Natural killer cell (primary cell): ENCODE data around the gene LEPR. TPM values are rescaled to one million over a fixed set of nuclear protein-coding genes. Genes with fewer than 3 reads are reported as not detected.
"Not testable (repeated sequence)": the region's sequence is repeated elsewhere in the genome, so short reads cannot be mapped to it uniquely, and the experiment has no call there.

Experiments
- ATAC-seq, 3 donors: fragments of 150-1000 bp in 2 of 3; fragments of 200-7000 bp in 1 of 3; cut with Tn5 transposase; 1 replicate in 1 of 3; 2 replicates in 2 of 3; pipeline ENCODE4 v1.10.0; 2021; ENCODE audit warnings: mild to moderate bottlenecking in 2 of 3, moderate library complexity in 2 of 3
- DNase-seq, 2 donors: peaks; one replicate each; pipeline versions ENCODE4 v3.0.0 to v3.0.0-alpha.2; 2013 to 2021; ENCODE audit warnings: mixed read lengths in 1 of 2
- H3K27ac ChIP-seq: one replicate; pipeline ENCODE4 v1.5.1; 2013; ENCODE audit warnings: mild to moderate bottlenecking, low read length
- H3K27me3 ChIP-seq: one replicate; pipeline ENCODE4 v1.6.1; 2013; ENCODE audit warnings: low read length; ENCODE audit not compliant: control insufficient read depth, insufficient read depth
- H3K36me3 ChIP-seq: one replicate; pipeline ENCODE4 v1.6.1; 2013; ENCODE audit warnings: low read length; ENCODE audit not compliant: control insufficient read depth, insufficient read depth
- H3K4me1 ChIP-seq: one replicate; pipeline ENCODE4 v1.6.1; 2013; ENCODE audit warnings: low read length; ENCODE audit not compliant: control insufficient read depth, insufficient read depth
- H3K4me3 ChIP-seq: one replicate; pipeline ENCODE4 v1.5.1; 2013; ENCODE audit warnings: low read length
- H3K9me3 ChIP-seq: one replicate; pipeline ENCODE4 v1.6.1; 2013; ENCODE audit warnings: low read length; ENCODE audit not compliant: control insufficient read depth, insufficient read depth
- H3K27ac Mint-ChIP-seq, 2 donors: one replicate each; pipeline ENCODE4 v1.8.0; 2022; ENCODE audit warnings: mild to moderate bottlenecking in 2 of 2, mixed read lengths in 2 of 2, moderate library complexity in 1 of 2
- H3K27me3 Mint-ChIP-seq, 2 donors: one replicate each; pipeline ENCODE4 v1.8.0; 2022; ENCODE audit warnings: low read depth in 2 of 2, mixed read lengths in 2 of 2
- H3K36me3 Mint-ChIP-seq: one replicate; pipeline ENCODE4 v1.8.0; 2022; ENCODE audit warnings: mixed read lengths
- H3K4me1 Mint-ChIP-seq, 2 donors: one replicate each; pipeline ENCODE4 v1.8.0; 2022; ENCODE audit warnings: mixed read lengths in 2 of 2
- H3K4me3 Mint-ChIP-seq: one replicate; pipeline ENCODE4 v1.8.0; 2022; ENCODE audit warnings: mild to moderate bottlenecking, moderate library complexity, mixed read lengths
- H3K9me3 Mint-ChIP-seq, 2 donors: one replicate each; pipeline ENCODE4 v1.8.0; 2022; ENCODE audit warnings: mixed read lengths in 2 of 2
- WGBS: methylation state at CpG from one replicate; pipeline ENCODE4 v1.1.7; 2013; ENCODE audit warnings: missing lambda C conversion rate; ENCODE audit not compliant: insufficient coverage; 5-methylcytosine and 5-hydroxymethylcytosine counted together
- intact Hi-C: fragments of 100-400 bp; cut with micrococcal nuclease; formaldehyde crosslinking; loops from one replicate; pipeline ENCODE4 v1.14.2; 2022
- total RNA-seq, 4 donors: library from RNA; stranded (reverse); fragments of 120-200 nt in 1 of 4; gene quantifications; one replicate each; pipeline versions ENCODE4 v1.2.3 to v1.2.4, GENCODE V29; 2013 to 2022
- TF ChIP-seq, protein P1 (sequence below): fragments of 200-600 bp; IDR thresholded peaks from one replicate; pipeline ENCODE4 v1.8.0; 2022; ENCODE audit warnings: antibody characterized with exemption

LEPR gene
- total RNA-seq, 3 donors from 2014 or later (not counting 1 experiment from before 2014, with no cell fraction given), result 2.0 to 3.6 (median 2.1) TPM

DNA sequence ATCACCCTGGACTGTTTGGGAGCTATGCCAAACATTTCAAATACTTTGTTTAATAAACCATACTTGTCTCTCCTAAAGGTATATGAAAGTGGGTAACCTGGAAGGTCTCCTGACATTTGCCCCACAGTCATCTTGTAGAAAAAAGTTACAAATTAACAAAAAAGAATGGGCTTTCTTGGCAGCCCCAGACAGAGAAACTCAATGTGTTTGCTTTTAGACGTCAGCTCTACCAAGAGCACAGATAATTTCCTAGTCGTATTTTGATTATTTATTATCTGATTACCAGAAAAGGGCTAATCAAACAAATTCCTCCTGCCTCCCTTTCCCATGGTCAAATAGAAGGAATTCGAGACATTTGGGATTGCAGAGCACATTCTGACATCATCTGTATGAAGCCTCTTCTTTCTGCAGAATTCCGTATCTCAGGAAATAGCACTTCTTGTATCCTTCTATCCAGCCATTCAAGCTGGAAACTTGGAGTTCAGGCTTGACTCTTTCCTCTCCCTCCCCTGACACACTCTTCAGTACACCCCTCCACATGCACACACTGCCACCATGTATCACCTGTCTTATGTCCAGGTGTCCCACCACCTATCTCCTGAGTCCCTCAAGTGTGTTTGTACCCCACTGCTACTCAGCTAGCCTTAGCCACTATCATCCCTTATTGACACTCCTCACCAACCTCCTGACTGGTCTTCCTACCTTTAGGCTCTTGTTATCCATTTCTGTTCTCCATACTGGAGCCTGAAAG lies 42.8 kb upstream of the LEPR start:
- peaks cover 0 to 3% of the 10 kb centered on the region in 2 donors for H3K9me3 Mint-ChIP-seq
- no peaks in the 10 kb centered on the region for H3K36me3 ChIP-seq
- H3K27me3 ChIP-seq, result no peaks in the 10 kb centered on the region
- H3K4me1 Mint-ChIP-seq, result no peaks in the 10 kb centered on the region
- no peaks in the 10 kb centered on the region for H3K9me3 ChIP-seq
- H3K4me3 ChIP-seq, result no peak overlapping the region
- 91% methylated on average over 4 of the region's 4 CpGs for WGBS
- TF ChIP-seq, protein P1, sequence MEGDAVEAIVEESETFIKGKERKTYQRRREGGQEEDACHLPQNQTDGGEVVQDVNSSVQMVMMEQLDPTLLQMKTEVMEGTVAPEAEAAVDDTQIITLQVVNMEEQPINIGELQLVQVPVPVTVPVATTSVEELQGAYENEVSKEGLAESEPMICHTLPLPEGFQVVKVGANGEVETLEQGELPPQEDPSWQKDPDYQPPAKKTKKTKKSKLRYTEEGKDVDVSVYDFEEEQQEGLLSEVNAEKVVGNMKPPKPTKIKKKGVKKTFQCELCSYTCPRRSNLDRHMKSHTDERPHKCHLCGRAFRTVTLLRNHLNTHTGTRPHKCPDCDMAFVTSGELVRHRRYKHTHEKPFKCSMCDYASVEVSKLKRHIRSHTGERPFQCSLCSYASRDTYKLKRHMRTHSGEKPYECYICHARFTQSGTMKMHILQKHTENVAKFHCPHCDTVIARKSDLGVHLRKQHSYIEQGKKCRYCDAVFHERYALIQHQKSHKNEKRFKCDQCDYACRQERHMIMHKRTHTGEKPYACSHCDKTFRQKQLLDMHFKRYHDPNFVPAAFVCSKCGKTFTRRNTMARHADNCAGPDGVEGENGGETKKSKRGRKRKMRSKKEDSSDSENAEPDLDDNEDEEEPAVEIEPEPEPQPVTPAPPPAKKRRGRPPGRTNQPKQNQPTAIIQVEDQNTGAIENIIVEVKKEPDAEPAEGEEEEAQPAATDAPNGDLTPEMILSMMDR, result no peak
- peaks cover 4% of the 10 kb centered on the region for H3K36me3 Mint-ChIP-seq
- no peak for ATAC-seq
- H3K4me3 Mint-ChIP-seq, result no peak overlapping the region
- DNase-seq, result no peak
- intact Hi-C loops, result no loop called here
- no peak overlapping the region for H3K27ac Mint-ChIP-seq
- H3K27me3 Mint-ChIP-seq, result peaks cover 21 to 23% of the 10 kb centered on the region in 2 donors
- H3K27ac ChIP-seq, result no peak overlapping the region
- H3K4me1 ChIP-seq, result no peaks in the 10 kb centered on the region

DNA sequence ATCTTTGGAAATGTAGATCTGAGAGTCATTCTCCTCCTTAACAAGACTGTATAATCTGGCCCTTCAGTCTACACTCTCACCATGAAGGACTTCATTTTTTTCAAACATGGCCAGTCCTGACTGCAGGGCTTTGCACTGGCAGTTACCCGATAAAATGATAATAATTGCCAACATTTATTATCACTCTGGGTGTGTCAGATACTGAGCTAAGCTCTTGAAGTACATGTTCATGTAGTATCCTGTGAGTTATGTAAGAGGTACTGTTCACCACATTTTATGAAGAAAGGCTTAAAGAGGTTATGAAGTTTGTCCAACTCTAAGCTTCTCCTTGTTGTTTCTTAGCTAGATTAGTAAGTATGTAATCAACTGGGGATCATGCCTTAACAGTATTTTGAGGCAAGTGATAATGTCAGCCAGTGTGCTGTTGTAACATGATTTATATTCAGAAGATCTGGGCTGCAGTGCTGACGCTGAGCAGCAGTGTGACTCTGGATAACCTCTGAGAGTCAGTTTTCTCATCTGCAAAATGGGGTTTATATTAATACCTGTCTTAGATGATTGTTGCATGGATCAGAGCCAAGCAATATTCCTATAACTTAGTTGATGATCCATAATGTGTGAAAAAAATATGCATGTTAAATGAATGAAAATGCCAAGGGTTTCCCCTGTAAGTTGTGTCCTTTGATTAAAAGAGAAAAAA lies 42.1 kb upstream of the LEPR start:
- Histone ChIP-seq H3K4me3 (no peak overlapping the region), H3K27ac (no peak overlapping the region), H3K36me3 (no peaks in the 10 kb centered on the region), H3K27me3 (no peaks in the 10 kb centered on the region), H3K9me3 (no peaks in the 10 kb centered on the region), H3K4me1 (no peaks in the 10 kb centered on the region)
- Mint-ChIP-seq H3K36me3 (peaks cover 4% of the 10 kb centered on the region), H3K9me3 (peaks cover 0 to 3% of the 10 kb centered on the region in 2 donors), H3K27ac (no peak overlapping the region), H3K27me3 (peaks cover 21 to 23% of the 10 kb centered on the region in 2 donors), H3K4me1 (no peaks in the 10 kb centered on the region), H3K4me3 (no peak overlapping the region)
- intact Hi-C loops, result no loop called here
- ATAC-seq (no peak), DNase-seq (no peak)
- WGBS, result 77% methylated on average over 2 of the region's 2 CpGs
- TF ChIP-seq, protein P1, result no peak

DNA sequence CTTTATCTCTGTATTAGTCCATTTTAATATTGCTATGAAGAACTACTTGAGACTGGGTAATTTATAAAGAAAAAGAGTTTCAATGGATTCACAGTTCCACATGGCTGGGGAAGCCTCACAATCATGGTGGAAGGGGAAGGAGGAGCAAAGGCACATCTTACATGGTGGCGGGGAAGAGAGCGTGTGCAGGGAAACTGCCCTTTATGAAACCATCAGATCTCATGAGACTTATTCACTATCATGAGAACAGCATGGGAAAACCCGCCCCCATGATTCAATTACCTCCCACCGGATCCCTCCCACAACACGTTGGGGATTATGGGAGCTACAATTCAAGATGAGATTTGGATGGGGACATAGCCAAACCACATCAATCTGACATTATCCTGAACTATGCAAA lies 36.0 kb upstream of the LEPR start:
- H3K4me3 ChIP-seq, intact Hi-C loops, H3K27ac Mint-ChIP-seq, H3K9me3 ChIP-seq, H3K9me3 Mint-ChIP-seq, H3K4me1 ChIP-seq, H3K27me3 ChIP-seq, DNase-seq, H3K27ac ChIP-seq, H3K4me1 Mint-ChIP-seq, H3K36me3 Mint-ChIP-seq, ATAC-seq, H3K4me3 Mint-ChIP-seq, H3K36me3 ChIP-seq: not testable (repeated sequence)
- peaks cover 10% of the 10 kb centered on the region in 2 donors for H3K27me3 Mint-ChIP-seq
- WGBS, result 100% methylated on average over 3 of the region's 5 CpGs

DNA sequence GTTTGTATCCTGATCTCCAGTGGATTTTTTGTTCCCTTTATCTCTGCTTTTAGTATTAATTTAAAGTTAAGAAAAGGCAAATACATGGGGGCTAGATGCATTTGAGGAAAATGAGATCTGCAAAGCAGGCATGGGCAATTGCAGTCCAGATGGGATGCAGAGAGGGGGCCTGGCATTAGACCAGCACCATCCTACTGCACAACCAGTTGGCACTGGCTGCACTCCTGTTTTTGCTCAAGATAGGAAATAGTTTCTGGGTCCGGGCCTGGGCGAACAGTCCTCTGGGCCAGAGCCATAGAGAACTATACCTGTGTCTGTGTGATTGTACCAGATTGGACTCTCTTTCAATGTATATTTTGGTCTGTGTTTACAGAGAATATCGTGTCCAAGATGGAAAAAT lies 34.0 kb upstream of the LEPR start:
- Histone ChIP-seq H3K27ac (no peak overlapping the region), H3K27me3 (no peaks in the 10 kb centered on the region), H3K9me3 (no peaks in the 10 kb centered on the region), H3K36me3 (no peaks in the 10 kb centered on the region), H3K4me1 (no peaks in the 10 kb centered on the region), H3K4me3 (no peak overlapping the region)
- TF ChIP-seq, protein P1, result no peak
- Mint-ChIP-seq H3K36me3 (no peaks in the 10 kb centered on the region), H3K4me1 (no peaks in the 10 kb centered on the region), H3K4me3 (no peak overlapping the region), H3K27me3 (peaks cover 7 to 10% of the 10 kb centered on the region in 2 donors), H3K27ac (no peak overlapping the region), H3K9me3 (no peaks in the 10 kb centered on the region)
- ATAC-seq (no peak), DNase-seq (no peak)
- intact Hi-C loops, result no loop called here
- WGBS, result 97% methylated on average over 3 of the region's 3 CpGs
